Prostate gland (tissue), 2 donors: ENCODE data around the gene PLAAT1.

Source experiments
- CTCF ChIP-seq, 4 experiments: fragments of 200-600 bp in 2 of 4; fragments of 450-650 bp in 2 of 4; sonication (generic) in 2 of 4; IDR thresholded peaks; 1 replicate in 3 of 4; 2 replicates in 1 of 4; pipeline ENCODE4 v1.5.1; 2016 to 2019; ENCODE audit warnings: antibody characterized with exemption in 4 of 4, mild to moderate bottlenecking in 2 of 4, moderate library complexity in 2 of 4
- POLR2AphosphoS5 ChIP-seq: sonication (generic); formaldehyde crosslinking; IDR thresholded peaks from one replicate; pipeline ENCODE4 v1.6.1; 2017; ENCODE audit warnings: antibody characterized with exemption

- TF ChIP-seq CTCF (IDR thresholded peaks at IDR 0.05) (no peak), POLR2AphosphoS5 (no peak)
Measured at GRCh38 chr3:193240436-193240849, 579 bp upstream of the PLAAT1 start.
